ENCODE results near the gene ALPP.

Gene ALPP

GRCh38 chr2:232411901-232412629 is 33.5 kb downstream of the ALPP start:
- no peak for TF ChIP-seq CTCF (conservative IDR thresholded peaks at IDR 0.05; ENCODE audit: low read depth, low read length)
- H3K4me3 ChIP-seq (ENCODE audit: low read depth, low read length), result no peak overlapping the region
- DNase-seq (ENCODE audit: low read depth), result no peak

- no peak for TF ChIP-seq CTCF (conservative IDR thresholded peaks at IDR 0.05; ENCODE audit: low read depth, low read length)
Measured at GRCh38 chr2:232412986-232413385, 34.4 kb downstream of the ALPP start.

GRCh38 chr2:232415138-232415690 is 36.7 kb downstream of the ALPP start:
- no peak for DNase-seq (ENCODE audit: low read depth)

More at GRCh38 chr2:232412986-232413385, 34.4 kb downstream of the ALPP start:
- DNase-seq (ENCODE audit: low read depth), result no peak
- no peak overlapping the region for H3K4me3 ChIP-seq (ENCODE audit: low read depth, low read length)

GRCh38 chr2:232415736-232416520 is 37.4 kb downstream of the ALPP start:
- no peak overlapping the region for H3K4me3 ChIP-seq (ENCODE audit: low read depth, low read length)
- no peak for DNase-seq (ENCODE audit: low read depth)
- TF ChIP-seq CTCF (conservative IDR thresholded peaks at IDR 0.05; ENCODE audit: low read depth, low read length), result no peak

More at GRCh38 chr2:232415138-232415690, 36.7 kb downstream of the ALPP start:
- H3K4me3 ChIP-seq (ENCODE audit: low read depth, low read length), result no peak overlapping the region
- TF ChIP-seq CTCF (conservative IDR thresholded peaks at IDR 0.05; ENCODE audit: low read depth, low read length), result no peak

- DNase-seq (ENCODE audit: low read depth), result no peak
- no peak for TF ChIP-seq CTCF (conservative IDR thresholded peaks at IDR 0.05; ENCODE audit: low read depth, low read length)
- no peak overlapping the region for H3K4me3 ChIP-seq (ENCODE audit: low read depth, low read length)
Measured at GRCh38 chr2:232416521-232417470, 38.2 kb downstream of the ALPP start.

GRCh38 chr2:232417489-232417888 is 38.9 kb downstream of the ALPP start:
- TF ChIP-seq CTCF (conservative IDR thresholded peaks at IDR 0.05; ENCODE audit: low read depth, low read length), result no peak
- DNase-seq (ENCODE audit: low read depth), result no peak
- H3K4me3 ChIP-seq (ENCODE audit: low read depth, low read length), result no peak overlapping the region

Measured in choroid plexus epithelial cell (primary cell).